AG10803 (cell line): Measurements from ENCODE around the gene TWSG1.
A peak's percentile ranks its signal among the peaks of the same experiment; 100 is the strongest.
"Not testable (repeated sequence)": the region's sequence is repeated elsewhere in the genome, so short reads cannot be mapped to it uniquely, and the experiment has no call there.

Experiments used
- DNase-seq: peaks from one replicate; pipeline ENCODE4 v3.0.0; 2010; ENCODE audit warnings: low read depth
- H3K4me3 ChIP-seq: 2 replicates; pipeline ENCODE4 v1.5.1; 2011; ENCODE audit warnings: mild to moderate bottlenecking, low read length, control low read depth
- CTCF ChIP-seq: conservative IDR thresholded peaks from 2 replicates; pipeline ENCODE4 v1.5.1; 2011; ENCODE audit warnings: mild to moderate bottlenecking, low read length, control low read depth, inconsistent platforms

Gene TWSG1

GRCh38 chr18:9431296-9431695 is 96.7 kb downstream of the TWSG1 start:
- DNase-seq = no peak
- no peak for TF ChIP-seq CTCF
- H3K4me3 ChIP-seq = no peak overlapping the region

DNA sequence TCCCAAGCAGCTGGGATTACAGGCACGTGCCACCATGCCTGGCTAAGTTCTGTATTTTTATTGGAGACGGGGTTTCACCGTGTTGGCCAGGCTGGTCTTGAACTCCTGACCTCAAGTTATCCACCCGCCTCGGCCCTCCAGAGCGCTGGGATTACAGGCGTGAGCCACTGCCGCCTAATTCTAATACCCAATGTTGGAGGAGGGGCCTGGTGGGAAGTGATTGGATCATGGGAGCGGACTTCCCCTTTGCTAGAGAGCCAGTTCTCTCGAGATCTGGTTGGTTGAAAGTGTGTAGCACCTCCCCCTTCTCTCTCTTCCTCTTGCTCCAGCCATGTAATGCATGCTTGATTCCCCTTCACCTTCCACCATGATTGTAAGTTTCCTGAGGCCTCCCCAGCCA is 98.5 kb downstream of the TWSG1 start:
- not testable (repeated sequence) for H3K4me3 ChIP-seq, DNase-seq

DNA sequence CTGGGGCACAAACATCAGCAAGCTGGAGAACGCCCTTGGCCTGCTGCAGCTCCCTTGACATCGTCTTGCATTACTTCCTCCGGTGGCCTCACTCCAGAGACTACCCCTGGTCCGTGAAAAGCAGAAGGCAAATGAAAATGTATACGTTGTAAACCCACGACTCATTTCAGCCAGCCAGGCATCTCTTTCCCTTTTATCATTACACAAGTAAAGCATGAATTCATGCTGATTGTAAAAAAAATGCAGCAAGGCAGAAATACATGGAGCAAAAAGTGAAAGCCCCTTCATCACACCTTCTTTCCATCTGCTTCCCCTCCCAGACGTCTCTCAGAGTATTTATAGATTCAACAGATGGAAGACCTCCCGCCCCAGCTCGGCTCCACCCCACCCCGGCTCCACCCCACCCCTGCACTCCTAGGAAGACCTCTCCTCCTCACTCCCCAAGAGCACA is 99.1 kb downstream of the TWSG1 start:
- H3K4me3 ChIP-seq = no peak overlapping the region
- DNase-seq = no peak
- TF ChIP-seq CTCF = no peak

DNA sequence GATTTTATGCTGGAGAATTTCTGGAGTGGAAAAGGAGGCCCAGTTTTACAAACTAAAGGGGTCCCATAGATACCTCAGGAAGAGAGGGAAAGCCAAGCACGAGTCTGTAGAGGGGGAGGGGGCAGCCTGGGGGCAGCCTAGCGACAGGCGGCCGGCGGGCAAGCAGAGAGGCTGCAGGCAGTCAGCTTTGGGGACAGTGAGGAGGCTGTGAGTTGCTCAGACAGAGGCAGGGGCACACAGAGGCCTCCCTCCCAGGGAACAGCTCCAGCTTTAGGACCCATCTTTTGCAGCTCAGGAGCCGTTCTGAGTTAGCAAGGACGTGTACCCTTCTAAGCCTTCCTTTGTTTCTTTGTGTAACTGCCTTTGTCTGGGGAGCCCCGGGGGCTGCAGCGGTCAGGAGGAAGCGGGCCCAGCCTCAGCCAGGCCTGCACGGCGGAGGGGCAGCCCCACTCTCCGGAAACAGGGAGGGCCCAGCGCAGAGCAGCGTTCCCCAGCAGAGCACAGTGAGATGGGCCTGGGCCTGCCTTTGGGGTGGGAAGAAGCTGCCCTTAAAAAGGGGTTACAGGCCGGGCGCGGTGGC is 99.6 kb downstream of the TWSG1 start:
- no peak for DNase-seq
- H3K4me3 ChIP-seq = no peak overlapping the region
- no peak for TF ChIP-seq CTCF

DNA sequence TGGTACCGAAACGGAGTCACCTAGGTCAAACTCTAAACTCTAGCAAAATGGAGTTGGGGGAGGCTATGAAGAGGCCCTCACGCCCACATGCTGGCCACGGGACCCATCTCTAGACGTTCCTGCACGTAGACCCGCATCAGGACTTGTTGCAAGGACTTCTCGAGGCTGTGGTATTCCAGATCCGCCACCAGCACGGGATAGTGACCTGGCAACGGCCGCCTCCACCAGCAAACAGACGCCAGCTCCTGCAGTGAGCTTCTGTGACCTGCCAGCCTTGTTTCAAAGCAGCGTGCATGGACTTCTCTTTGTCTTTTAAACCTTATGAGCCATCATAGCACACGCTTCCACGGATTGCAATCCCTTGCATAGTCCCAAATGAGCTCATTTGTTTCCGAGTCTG is 100.5 kb downstream of the TWSG1 start:
- TF ChIP-seq CTCF = no peak
- DNase-seq = no peak
- no peak overlapping the region for H3K4me3 ChIP-seq

- no peak overlapping the region for H3K4me3 ChIP-seq
- DNase-seq = no peak
- no peak for TF ChIP-seq CTCF
These were observed 101.8 kb downstream of the TWSG1 start for GRCh38 chr18:9436206-9436929.

DNA sequence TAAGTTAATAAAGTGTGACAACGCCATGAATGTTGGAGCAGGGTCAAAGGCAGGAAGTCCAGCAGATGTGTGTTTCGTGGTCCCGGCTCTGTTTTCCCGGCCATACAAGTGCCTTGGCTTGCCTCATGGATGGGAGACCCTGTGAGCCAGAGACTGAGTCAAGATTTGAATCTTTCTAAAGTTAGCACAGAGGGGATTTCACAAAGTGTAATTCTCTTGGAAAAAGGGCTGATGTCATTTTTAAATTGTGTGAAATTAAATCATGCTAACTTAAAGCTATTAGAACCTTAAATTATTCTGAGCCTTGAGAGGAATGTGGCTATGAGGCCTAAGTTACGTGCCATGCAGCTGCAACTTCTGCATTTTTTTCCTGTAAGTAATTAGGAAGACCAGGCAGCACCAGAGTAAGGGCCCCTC is 102.5 kb downstream of the TWSG1 start:
- DNase-seq = peak; percentile 85
- H3K4me3 ChIP-seq = no peak overlapping the region
- no peak for TF ChIP-seq CTCF

DNA sequence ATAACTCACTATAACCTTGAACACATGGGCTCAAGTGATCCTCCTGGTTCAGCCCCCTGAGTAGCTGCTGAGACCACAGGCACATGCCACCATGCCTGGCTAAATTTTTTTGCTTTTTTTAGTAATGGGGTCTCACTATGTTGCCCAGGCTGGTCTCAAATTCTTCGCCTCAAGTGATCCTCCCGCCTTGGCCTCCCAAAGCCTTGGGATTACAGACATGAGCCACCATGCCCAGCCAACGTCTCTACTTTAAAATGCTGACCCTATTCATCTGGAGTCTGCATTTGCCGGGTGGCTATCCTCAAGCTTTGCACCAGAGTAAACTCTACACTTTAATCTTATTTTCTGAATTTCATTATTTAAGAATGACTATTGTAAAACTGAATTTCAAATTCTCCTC is 103.1 kb downstream of the TWSG1 start:
- DNase-seq = no peak
- no peak for TF ChIP-seq CTCF
- no peak overlapping the region for H3K4me3 ChIP-seq
